B cell (primary cell): ENCODE measurements around the gene ACSM2B.

Experiments used
- CTCF ChIP-seq: fragments of 200-600 bp; IDR thresholded peaks from one replicate; pipeline ENCODE4 v1.8.0; 2022; ENCODE audit warnings: antibody characterized with exemption, mild to moderate bottlenecking
- EZH2 ChIP-seq: IDR thresholded peaks from 2 replicates; pipeline ENCODE4 v1.6.1; 2012; ENCODE audit warnings: borderline replicate concordance, low read depth, mild to moderate bottlenecking, moderate library complexity, low read length; ENCODE audit not compliant: insufficient read depth, poor library complexity, severe bottlenecking

- TF ChIP-seq EZH2 (no peak), CTCF (no peak)
Measured at GRCh38 chr16:20520103-20520502, 56.1 kb downstream of the ACSM2B start.
